ENCODE data around the gene KAZN.

The KAZN gene

DNA sequence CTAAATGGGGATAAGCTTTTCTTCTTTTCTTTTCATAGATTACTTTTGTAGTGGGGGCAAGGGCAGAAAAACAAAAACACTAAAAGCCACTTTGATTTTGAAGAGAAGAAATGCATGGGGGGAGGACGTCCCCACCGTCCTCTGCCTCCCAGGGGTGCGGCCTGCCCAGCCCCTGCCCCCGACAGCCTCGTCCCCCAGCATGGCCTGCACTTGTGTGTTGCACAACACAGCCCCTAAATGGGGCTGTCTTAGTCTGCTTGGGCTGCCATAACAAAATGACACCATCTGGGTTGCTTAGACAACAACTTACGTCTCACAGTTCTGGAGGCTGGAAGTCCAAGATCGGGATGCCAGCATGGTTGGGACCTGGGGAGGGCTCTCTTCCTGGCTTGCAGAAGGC, 497.8 kb downstream of the KAZN start:
- ATAC-seq, result no peak
- no peak for TF ChIP-seq ZFP30 (CRISPR knock-in tag; IDR thresholded peaks at IDR 0.05)
- no peak for TF ChIP-seq SNAI2 (CRISPR knock-in tag; IDR thresholded peaks at IDR 0.05)
- no peak for TF ChIP-seq ZC3H10 (CRISPR knock-in tag; IDR thresholded peaks at IDR 0.05)
- TF ChIP-seq, protein P1, sequence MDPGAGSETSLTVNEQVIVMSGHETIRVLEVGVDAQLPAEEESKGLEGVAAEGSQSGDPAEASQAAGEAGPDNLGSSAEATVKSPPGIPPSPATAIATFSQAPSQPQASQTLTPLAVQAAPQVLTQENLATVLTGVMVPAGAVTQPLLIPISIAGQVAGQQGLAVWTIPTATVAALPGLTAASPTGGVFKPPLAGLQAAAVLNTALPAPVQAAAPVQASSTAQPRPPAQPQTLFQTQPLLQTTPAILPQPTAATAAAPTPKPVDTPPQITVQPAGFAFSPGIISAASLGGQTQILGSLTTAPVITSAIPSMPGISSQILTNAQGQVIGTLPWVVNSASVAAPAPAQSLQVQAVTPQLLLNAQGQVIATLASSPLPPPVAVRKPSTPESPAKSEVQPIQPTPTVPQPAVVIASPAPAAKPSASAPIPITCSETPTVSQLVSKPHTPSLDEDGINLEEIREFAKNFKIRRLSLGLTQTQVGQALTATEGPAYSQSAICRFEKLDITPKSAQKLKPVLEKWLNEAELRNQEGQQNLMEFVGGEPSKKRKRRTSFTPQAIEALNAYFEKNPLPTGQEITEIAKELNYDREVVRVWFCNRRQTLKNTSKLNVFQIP (CRISPR knock-in tag; IDR thresholded peaks at IDR 0.05; ENCODE audit: borderline replicate concordance, low read depth), result no peak
- TF ChIP-seq GLIS3 (CRISPR knock-in tag; IDR thresholded peaks at IDR 0.05), result no peak
- TF ChIP-seq OSR1 (CRISPR knock-in tag; IDR thresholded peaks at IDR 0.05), result no peak
- TF ChIP-seq, protein P2, sequence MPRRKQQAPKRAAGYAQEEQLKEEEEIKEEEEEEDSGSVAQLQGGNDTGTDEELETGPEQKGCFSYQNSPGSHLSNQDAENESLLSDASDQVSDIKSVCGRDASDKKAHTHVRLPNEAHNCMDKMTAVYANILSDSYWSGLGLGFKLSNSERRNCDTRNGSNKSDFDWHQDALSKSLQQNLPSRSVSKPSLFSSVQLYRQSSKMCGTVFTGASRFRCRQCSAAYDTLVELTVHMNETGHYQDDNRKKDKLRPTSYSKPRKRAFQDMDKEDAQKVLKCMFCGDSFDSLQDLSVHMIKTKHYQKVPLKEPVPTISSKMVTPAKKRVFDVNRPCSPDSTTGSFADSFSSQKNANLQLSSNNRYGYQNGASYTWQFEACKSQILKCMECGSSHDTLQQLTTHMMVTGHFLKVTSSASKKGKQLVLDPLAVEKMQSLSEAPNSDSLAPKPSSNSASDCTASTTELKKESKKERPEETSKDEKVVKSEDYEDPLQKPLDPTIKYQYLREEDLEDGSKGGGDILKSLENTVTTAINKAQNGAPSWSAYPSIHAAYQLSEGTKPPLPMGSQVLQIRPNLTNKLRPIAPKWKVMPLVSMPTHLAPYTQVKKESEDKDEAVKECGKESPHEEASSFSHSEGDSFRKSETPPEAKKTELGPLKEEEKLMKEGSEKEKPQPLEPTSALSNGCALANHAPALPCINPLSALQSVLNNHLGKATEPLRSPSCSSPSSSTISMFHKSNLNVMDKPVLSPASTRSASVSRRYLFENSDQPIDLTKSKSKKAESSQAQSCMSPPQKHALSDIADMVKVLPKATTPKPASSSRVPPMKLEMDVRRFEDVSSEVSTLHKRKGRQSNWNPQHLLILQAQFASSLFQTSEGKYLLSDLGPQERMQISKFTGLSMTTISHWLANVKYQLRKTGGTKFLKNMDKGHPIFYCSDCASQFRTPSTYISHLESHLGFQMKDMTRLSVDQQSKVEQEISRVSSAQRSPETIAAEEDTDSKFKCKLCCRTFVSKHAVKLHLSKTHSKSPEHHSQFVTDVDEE (CRISPR knock-in tag; IDR thresholded peaks at IDR 0.05), result no peak
- TF ChIP-seq ISL1 (CRISPR knock-in tag; IDR thresholded peaks at IDR 0.05), result no peak
- no peak for TF ChIP-seq BACH2 (CRISPR knock-in tag; IDR thresholded peaks at IDR 0.05; ENCODE audit: borderline replicate concordance)
- no peak for TF ChIP-seq TOX (CRISPR knock-in tag; IDR thresholded peaks at IDR 0.05; ENCODE audit: borderline replicate concordance)
- no peak for TF ChIP-seq ARNTL (CRISPR knock-in tag; IDR thresholded peaks at IDR 0.05; ENCODE audit: borderline replicate concordance, low read depth)
- TF ChIP-seq, protein P3, sequence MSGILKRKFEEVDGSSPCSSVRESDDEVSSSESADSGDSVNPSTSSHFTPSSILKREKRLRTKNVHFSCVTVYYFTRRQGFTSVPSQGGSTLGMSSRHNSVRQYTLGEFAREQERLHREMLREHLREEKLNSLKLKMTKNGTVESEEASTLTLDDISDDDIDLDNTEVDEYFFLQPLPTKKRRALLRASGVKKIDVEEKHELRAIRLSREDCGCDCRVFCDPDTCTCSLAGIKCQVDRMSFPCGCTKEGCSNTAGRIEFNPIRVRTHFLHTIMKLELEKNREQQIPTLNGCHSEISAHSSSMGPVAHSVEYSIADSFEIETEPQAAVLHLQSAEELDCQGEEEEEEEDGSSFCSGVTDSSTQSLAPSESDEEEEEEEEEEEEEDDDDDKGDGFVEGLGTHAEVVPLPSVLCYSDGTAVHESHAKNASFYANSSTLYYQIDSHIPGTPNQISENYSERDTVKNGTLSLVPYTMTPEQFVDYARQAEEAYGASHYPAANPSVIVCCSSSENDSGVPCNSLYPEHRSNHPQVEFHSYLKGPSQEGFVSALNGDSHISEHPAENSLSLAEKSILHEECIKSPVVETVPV (CRISPR knock-in tag; IDR thresholded peaks at IDR 0.05), result no peak
- TF ChIP-seq CSDC2 (CRISPR knock-in tag; IDR thresholded peaks at IDR 0.05), result no peak
- TF ChIP-seq ESRRG (CRISPR knock-in tag; IDR thresholded peaks at IDR 0.05), result no peak
- TF ChIP-seq, protein P4, sequence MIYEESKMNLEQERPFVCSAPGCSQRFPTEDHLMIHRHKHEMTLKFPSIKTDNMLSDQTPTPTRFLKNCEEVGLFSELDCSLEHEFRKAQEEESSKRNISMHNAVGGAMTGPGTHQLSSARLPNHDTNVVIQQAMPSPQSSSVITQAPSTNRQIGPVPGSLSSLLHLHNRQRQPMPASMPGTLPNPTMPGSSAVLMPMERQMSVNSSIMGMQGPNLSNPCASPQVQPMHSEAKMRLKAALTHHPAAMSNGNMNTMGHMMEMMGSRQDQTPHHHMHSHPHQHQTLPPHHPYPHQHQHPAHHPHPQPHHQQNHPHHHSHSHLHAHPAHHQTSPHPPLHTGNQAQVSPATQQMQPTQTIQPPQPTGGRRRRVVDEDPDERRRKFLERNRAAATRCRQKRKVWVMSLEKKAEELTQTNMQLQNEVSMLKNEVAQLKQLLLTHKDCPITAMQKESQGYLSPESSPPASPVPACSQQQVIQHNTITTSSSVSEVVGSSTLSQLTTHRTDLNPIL (CRISPR knock-in tag; IDR thresholded peaks at IDR 0.05; ENCODE audit: low read depth), result no peak
- TF ChIP-seq ZNF70 (CRISPR knock-in tag; IDR thresholded peaks at IDR 0.05), result no peak

DNA sequence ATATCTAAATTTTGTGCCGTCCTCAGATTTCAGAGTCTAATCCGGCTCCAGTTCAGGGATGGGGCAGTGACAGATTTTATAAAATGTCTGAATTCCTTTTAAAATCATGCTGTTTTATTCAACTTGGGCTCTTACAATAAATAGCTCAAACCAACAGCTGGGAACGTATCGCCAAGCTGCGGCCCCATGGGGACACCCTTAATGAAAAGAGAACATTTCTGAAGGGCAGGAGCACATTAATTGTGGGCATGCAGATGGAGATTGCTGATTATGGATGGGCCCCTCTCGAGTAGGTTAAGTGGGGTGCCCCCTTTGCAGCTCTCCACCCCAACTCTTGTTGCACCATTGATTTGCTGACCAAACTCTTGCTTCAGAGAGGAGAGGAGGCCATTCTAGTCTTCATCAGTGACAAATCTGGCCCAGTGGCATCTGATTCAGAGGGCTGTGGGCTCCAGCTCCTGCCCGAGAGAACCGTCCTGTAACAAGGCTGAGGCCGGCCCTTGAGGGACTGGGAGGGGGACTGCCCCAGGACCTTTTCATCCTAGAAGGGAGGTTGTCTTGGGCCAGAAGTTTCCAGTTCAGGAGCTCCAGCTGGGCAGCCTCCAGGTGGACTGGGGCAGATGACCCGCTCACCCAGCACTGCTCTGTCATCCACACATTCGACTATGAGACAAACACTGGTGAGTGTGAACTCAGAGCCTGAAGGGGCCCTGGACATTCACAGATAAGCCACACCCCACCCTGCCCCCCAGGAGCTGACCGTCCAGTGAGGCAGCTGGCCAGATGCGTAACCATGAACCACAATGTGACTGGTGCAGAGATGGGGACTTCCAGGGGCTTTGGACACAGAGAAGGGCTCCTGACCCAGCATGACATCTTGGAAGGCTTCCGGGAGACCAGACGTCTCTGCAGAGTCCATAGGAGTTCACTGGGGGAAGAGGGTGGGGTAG, 500.0 kb downstream of the KAZN start:
- no peak for ATAC-seq
- TF ChIP-seq PPARA (CRISPR knock-in tag; IDR thresholded peaks at IDR 0.05; ENCODE audit: borderline replicate concordance), result no peak
- TF ChIP-seq RARB (CRISPR knock-in tag; IDR thresholded peaks at IDR 0.05), result no peak
- TF ChIP-seq ISL1 (CRISPR knock-in tag; IDR thresholded peaks at IDR 0.05), result no peak
- TF ChIP-seq BACH2 (CRISPR knock-in tag; IDR thresholded peaks at IDR 0.05; ENCODE audit: borderline replicate concordance), result no peak
- no peak for TF ChIP-seq ZNF565 (CRISPR knock-in tag; conservative IDR thresholded peaks at IDR 0.05; ENCODE audit: low read depth)
- TF ChIP-seq OSR1 (CRISPR knock-in tag; IDR thresholded peaks at IDR 0.05), result no peak
- TF ChIP-seq ZFP30 (CRISPR knock-in tag; IDR thresholded peaks at IDR 0.05), result no peak
- TF ChIP-seq ARNTL (CRISPR knock-in tag; IDR thresholded peaks at IDR 0.05; ENCODE audit: borderline replicate concordance, low read depth), result no peak
- TF ChIP-seq, protein P5, sequence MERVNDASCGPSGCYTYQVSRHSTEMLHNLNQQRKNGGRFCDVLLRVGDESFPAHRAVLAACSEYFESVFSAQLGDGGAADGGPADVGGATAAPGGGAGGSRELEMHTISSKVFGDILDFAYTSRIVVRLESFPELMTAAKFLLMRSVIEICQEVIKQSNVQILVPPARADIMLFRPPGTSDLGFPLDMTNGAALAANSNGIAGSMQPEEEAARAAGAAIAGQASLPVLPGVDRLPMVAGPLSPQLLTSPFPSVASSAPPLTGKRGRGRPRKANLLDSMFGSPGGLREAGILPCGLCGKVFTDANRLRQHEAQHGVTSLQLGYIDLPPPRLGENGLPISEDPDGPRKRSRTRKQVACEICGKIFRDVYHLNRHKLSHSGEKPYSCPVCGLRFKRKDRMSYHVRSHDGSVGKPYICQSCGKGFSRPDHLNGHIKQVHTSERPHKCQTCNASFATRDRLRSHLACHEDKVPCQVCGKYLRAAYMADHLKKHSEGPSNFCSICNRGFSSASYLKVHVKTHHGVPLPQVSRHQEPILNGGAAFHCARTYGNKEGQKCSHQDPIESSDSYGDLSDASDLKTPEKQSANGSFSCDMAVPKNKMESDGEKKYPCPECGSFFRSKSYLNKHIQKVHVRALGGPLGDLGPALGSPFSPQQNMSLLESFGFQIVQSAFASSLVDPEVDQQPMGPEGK (CRISPR knock-in tag; IDR thresholded peaks at IDR 0.05; ENCODE audit: borderline replicate concordance), result no peak
- TF ChIP-seq CSDC2 (CRISPR knock-in tag; IDR thresholded peaks at IDR 0.05), result no peak
- no peak for TF ChIP-seq SNAI2 (CRISPR knock-in tag; IDR thresholded peaks at IDR 0.05)
- no peak for TF ChIP-seq ZNF70 (CRISPR knock-in tag; IDR thresholded peaks at IDR 0.05)
- no peak for TF ChIP-seq GLIS3 (CRISPR knock-in tag; IDR thresholded peaks at IDR 0.05)
- TF ChIP-seq TCF4 (CRISPR knock-in tag; IDR thresholded peaks at IDR 0.05; ENCODE audit: borderline replicate concordance), result no peak
